PC-3 (cell line): ENCODE data around the gene SCG2.

Experiments used
- CTCF ChIP-seq: fragments of 300-600 bp; sonication (generic); conservative IDR thresholded peaks from 2 replicates; pipeline ENCODE4 v1.5.1; 2017; ENCODE audit warnings: antibody characterized with exemption, low read depth, mild to moderate bottlenecking, low read length
- EZH2 ChIP-seq: fragments of 300-600 bp; sonication (generic); IDR thresholded peaks from one replicate; pipeline ENCODE4 v1.6.1; 2017; ENCODE audit warnings: antibody characterized with exemption, mild to moderate bottlenecking, low read length; ENCODE audit not compliant: unreplicated experiment
- EZH2phosphoT487 ChIP-seq: fragments of 300-600 bp; sonication (generic); IDR thresholded peaks from 2 replicates; pipeline ENCODE4 v1.6.1; 2018; ENCODE audit warnings: mild to moderate bottlenecking, antibody characterized with exemption, low read length, borderline replicate concordance

- TF ChIP-seq CTCF (no peak), EZH2 (no peak), EZH2phosphoT487 (no peak)
Observed at GRCh38 chr2:223621901-223622300, 19.7 kb upstream of the SCG2 start.
